ENCODE results near the gene EFTUD2. TPM values are rescaled to one million over a fixed set of nuclear protein-coding genes. Genes with fewer than 3 reads are reported as not detected.

Gene EFTUD2
- total and polyA plus RNA-seq, 9 of the 15 experiments (the other 6 are each of a cell fraction or from before 2014, with no cell fraction given) = 65.8 to 362 (median 218) TPM

DNA sequence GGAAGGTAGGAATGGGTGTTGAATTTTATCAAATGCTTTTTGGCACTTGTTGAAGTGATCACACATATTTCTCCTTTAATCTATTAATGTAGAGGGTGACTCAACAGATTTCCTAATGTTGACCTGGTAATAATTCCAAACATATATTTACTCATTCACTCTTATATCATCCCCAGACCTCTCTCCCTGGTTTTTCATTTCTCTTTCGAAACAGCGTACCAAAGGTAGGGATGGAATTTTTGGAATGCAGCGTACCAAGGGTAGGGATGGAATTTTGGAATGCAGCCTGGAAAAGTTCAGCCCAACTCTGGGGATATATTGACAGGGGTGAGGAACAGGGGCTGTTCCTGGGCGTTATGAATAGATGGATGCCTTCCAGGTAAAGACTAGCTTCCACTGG, 41.1 kb upstream of the EFTUD2 start (continued):
- TF ChIP-seq MAX (CRISPR knock-in tag; IDR thresholded peaks at IDR 0.05) (no peak), POLR2AphosphoS2 (IDR thresholded peaks at IDR 0.05; ENCODE audit: low read length) (no peak), ZFPM2 (CRISPR knock-in tag; IDR thresholded peaks at IDR 0.05) (no peak)

GRCh38 chr17:44935116-44935515, 35.9 kb upstream of the EFTUD2 start:
- Histone ChIP-seq H3K27ac (ENCODE audit: extremely low read depth, low read depth, low read length) (no peak overlapping the region), H2AFZ (ENCODE audit: low read depth, low read length) (no peak overlapping the region), H3K9me3 (replicated peaks; ENCODE audit: control insufficient read depth, insufficient read depth, low read depth, low read length) (no peaks in the 10 kb centered on the region), H3K9ac (ENCODE audit: insufficient read depth in 1 of 2, low read depth in 2 of 2, low read length in 2 of 2) (no peak overlapping the region), H3K4me3 (no peak overlapping the region), H3K79me2 (ENCODE audit: control insufficient read depth, insufficient read depth, low read length) (peaks cover 15% of the 10 kb centered on the region; the same call in 2 of the 3 replicates), H4K20me1 (replicated peaks; ENCODE audit: control insufficient read depth, insufficient read depth, low read length) (peaks cover 5% of the 10 kb centered on the region; the same call in 1 of the 2 replicates), H3K9me1 (ENCODE audit: control insufficient read depth, insufficient read depth, low read length) (no peaks in the 10 kb centered on the region), H3K4me2 (ENCODE audit: insufficient read depth, low read length) (no peak overlapping the region), H3K27me3 (ENCODE audit: control insufficient read depth in 2 of 2, insufficient read depth in 2 of 2, low read length in 2 of 2) (no peaks in the 10 kb centered on the region), H3K36me3 (ENCODE audit: control insufficient read depth, insufficient read depth, low read length) (peaks cover 84% of the 10 kb centered on the region), H3K4me1 (replicated peaks in 1 of 2; ENCODE audit: control insufficient read depth in 2 of 2, insufficient read depth in 2 of 2, low read length in 2 of 2) (peaks cover 0 to 15% of the 10 kb centered on the region in 2 experiments; a peak in 1 of 5 replicates)
- FAIRE-seq (no peak), DNase-seq (ENCODE audit: extremely low read depth in 1 of 4, low spot score in 3 of 4) (no peak), ATAC-seq (no peak)
- POLR2A ChIA-PET = interaction anchor here (0.9 kb wide), 1 partner anchor 30 kb away, joined by 4 read pairs; no protein-coding TSS in a partner anchor
- TF ChIP-seq KDM4B (IDR thresholded peaks at IDR 0.05; ENCODE audit: borderline replicate concordance in 2 of 2, low read depth in 1 of 2) (no peak), RBM39 (optimal IDR thresholded peaks at IDR 0.05; ENCODE audit: low read depth, low read length) (no peak), ZNF274 (IDR thresholded peaks at IDR 0.05; ENCODE audit: borderline replicate concordance, low read depth, low read length) (no peak), ZNF165 (CRISPR knock-in tag; IDR thresholded peaks at IDR 0.05; ENCODE audit: borderline replicate concordance) (no peak), HLTF (IDR thresholded peaks at IDR 0.05) (no peak), ZNF124 (CRISPR knock-in tag; IDR thresholded peaks at IDR 0.05) (no peak), ZNF778 (CRISPR knock-in tag; IDR thresholded peaks at IDR 0.05) (no peak), TAF1 (IDR thresholded peaks at IDR 0.05; ENCODE audit: control insufficient read depth, extremely low read depth, insufficient read depth, low read length, severe bottlenecking) (no peak), MLLT1 (IDR thresholded peaks at IDR 0.05) (no peak)
- TF ChIP-seq, protein P1, sequence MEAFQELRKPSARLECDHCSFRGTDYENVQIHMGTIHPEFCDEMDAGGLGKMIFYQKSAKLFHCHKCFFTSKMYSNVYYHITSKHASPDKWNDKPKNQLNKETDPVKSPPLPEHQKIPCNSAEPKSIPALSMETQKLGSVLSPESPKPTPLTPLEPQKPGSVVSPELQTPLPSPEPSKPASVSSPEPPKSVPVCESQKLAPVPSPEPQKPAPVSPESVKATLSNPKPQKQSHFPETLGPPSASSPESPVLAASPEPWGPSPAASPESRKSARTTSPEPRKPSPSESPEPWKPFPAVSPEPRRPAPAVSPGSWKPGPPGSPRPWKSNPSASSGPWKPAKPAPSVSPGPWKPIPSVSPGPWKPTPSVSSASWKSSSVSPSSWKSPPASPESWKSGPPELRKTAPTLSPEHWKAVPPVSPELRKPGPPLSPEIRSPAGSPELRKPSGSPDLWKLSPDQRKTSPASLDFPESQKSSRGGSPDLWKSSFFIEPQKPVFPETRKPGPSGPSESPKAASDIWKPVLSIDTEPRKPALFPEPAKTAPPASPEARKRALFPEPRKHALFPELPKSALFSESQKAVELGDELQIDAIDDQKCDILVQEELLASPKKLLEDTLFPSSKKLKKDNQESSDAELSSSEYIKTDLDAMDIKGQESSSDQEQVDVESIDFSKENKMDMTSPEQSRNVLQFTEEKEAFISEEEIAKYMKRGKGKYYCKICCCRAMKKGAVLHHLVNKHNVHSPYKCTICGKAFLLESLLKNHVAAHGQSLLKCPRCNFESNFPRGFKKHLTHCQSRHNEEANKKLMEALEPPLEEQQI (IDR thresholded peaks at IDR 0.05) = no peak
- WGBS (ENCODE audit: insufficient coverage, low coverage, missing lambda C conversion rate) = 94% methylated on average over 8 of the region's 9 CpGs
- no TSS peak for BruUV-seq (replicated peaks)
- in situ Hi-C loops (cut with MboI) = no loop called here
- CTCF ChIA-PET (ENCODE audit: low intra/inter-chr PET ratio) = no interaction called here
- intact Hi-C loops (cut with micrococcal nuclease) = no loop called here

Measured in K562 (cell line).